Measurements from ENCODE around the gene GGT7. TPM values are rescaled to one million over a fixed set of nuclear protein-coding genes. Genes with fewer than 3 reads are reported as not detected.

The GGT7 gene
- total RNA-seq, 1 experiment from 2014 or later, result 6.5 TPM

DNA sequence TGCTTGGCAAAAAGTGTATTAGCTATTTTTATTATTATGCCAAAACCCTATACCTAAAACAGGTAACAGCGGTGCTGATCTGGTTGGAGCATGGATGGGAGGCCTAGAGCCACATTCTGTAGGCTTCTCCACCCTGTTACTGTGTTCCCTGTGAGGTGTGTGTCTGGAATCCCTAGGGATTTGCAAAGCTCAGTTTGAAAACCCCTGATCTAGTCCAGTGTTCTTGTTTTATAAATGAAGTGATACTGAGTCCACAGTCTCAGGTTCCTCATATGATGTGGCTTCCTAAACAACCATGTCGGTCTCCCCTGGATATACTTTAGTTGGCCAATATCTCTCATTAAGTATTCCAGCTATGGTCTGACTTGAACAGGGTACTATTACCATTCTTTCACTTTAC is 20.0 kb upstream of the GGT7 start:
- BruUV-seq (replicated peaks), result no TSS peak
- H3K4me1 ChIP-seq (replicated peaks; ENCODE audit: insufficient read depth), result peaks cover 39% of the 10 kb centered on the region
- H3K36me3 ChIP-seq (ENCODE audit: low read depth), result peaks cover 24% of the 10 kb centered on the region
- H3K9me2 ChIP-seq (ENCODE audit: insufficient read depth), result no peaks in the 10 kb centered on the region
- no peaks in the 10 kb centered on the region for H3K9me3 ChIP-seq (ENCODE audit: insufficient read depth, low read depth)
- H3K79me2 ChIP-seq (ENCODE audit: low read depth), result peaks cover 66% of the 10 kb centered on the region
- no peak overlapping the region for H2AFZ ChIP-seq
- H4K20me1 ChIP-seq (ENCODE audit: insufficient read depth), result no peaks in the 10 kb centered on the region
- peaks cover 49% of the 10 kb centered on the region for H3F3A ChIP-seq (ENCODE audit: insufficient read depth, low read depth)
- POLR2A ChIA-PET (ENCODE audit: unreplicated experiment), result no interaction called here
- no peak overlapping the region for H3K4me3 ChIP-seq
- peak overlapping the region; percentile 98 for H3K27ac ChIP-seq
- CTCF ChIA-PET, result interaction anchor here (0.6 kb wide), 1 partner anchor 702 kb away, joined by 3 read pairs; no protein-coding TSS in a partner anchor
- H3K27me3 ChIP-seq (ENCODE audit: insufficient read depth, low read depth), result no peaks in the 10 kb centered on the region
- TF ChIP-seq EZH2 (IDR thresholded peaks at IDR 0.05; ENCODE audit: low read depth), result no peak
- TF ChIP-seq, protein P1, sequence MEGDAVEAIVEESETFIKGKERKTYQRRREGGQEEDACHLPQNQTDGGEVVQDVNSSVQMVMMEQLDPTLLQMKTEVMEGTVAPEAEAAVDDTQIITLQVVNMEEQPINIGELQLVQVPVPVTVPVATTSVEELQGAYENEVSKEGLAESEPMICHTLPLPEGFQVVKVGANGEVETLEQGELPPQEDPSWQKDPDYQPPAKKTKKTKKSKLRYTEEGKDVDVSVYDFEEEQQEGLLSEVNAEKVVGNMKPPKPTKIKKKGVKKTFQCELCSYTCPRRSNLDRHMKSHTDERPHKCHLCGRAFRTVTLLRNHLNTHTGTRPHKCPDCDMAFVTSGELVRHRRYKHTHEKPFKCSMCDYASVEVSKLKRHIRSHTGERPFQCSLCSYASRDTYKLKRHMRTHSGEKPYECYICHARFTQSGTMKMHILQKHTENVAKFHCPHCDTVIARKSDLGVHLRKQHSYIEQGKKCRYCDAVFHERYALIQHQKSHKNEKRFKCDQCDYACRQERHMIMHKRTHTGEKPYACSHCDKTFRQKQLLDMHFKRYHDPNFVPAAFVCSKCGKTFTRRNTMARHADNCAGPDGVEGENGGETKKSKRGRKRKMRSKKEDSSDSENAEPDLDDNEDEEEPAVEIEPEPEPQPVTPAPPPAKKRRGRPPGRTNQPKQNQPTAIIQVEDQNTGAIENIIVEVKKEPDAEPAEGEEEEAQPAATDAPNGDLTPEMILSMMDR (conservative IDR thresholded peaks at IDR 0.05), result no peak
- intact Hi-C loops (cut with micrococcal nuclease; ENCODE audit: unreplicated experiment), result no loop called here
- no peak for DNase-seq
- H3K4me2 ChIP-seq, result peak overlapping the region; percentile 75

DNA sequence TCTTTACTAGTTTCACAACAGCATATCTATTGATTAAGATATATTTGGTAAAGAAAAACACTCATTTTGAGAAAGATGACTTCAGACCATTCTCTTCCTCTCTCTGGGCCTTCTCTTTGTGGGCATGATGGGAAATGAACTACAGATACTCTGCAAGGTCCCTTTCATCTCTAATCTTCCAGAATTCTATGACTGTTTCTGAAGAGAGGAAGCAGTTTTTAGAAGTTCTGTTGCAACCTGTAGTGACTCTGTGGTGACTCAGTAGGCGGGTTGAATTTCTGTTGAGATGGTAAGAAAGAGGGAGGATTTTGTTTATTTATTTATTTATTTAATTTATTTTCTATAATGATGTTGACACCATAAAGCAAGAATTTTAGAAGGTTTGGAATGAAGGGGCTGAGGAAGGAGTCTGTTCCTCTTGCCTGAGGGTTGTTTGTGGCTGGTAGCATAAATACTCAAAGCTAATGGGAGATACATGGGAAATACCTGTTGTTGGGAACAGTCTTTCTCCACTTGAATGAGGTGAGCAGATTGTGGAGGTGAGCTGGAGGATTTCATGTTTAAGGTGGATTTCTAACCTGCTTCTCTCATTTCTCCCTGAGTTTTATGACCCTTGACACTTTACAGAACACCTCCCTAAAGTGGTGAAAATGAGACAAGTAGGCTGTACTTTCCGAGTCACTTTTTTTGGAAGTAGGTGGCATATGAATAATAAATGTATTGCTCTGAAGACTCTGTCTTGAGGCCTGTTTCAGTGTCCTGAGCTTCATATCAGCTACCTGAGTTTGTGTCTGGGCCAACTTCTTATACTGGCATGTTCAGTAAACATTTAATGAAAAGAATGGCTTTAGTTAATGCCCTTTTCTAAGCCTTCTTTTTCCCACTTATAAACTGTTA is 18.8 kb upstream of the GGT7 start:
- ChIA-PET POLR2A (ENCODE audit: unreplicated experiment) (interaction anchor here (0.6 to 0.7 kb wide), 2 partner anchors 9 to 76 kb away, joined by 3 to 5 read pairs; no protein-coding TSS in a partner anchor), CTCF (interaction anchor here (0.6 kb wide), 1 partner anchor 200 kb away, joined by 9 read pairs; no protein-coding TSS in a partner anchor)
- Histone ChIP-seq H3K27ac (peak overlapping the region; percentile 98), H2AFZ (peak overlapping the region; percentile 61; the same call in 1 of the 2 replicates), H3K27me3 (ENCODE audit: insufficient read depth, low read depth) (no peaks in the 10 kb centered on the region), H3K4me3 (peak overlapping the region; percentile 33; the same call in 1 of the 2 replicates), H4K20me1 (ENCODE audit: insufficient read depth) (no peaks in the 10 kb centered on the region), H3K4me1 (replicated peaks; ENCODE audit: insufficient read depth) (peaks cover 39% of the 10 kb centered on the region), H3F3A (ENCODE audit: insufficient read depth, low read depth) (peaks cover 53% of the 10 kb centered on the region), H3K79me2 (ENCODE audit: low read depth) (peaks cover 71% of the 10 kb centered on the region), H3K4me2 (peak overlapping the region; percentile 75), H3K9me2 (ENCODE audit: insufficient read depth) (no peaks in the 10 kb centered on the region), H3K9me3 (ENCODE audit: insufficient read depth, low read depth) (no peaks in the 10 kb centered on the region), H3K36me3 (ENCODE audit: low read depth) (peaks cover 34% of the 10 kb centered on the region)
- TF ChIP-seq EZH2 (IDR thresholded peaks at IDR 0.05; ENCODE audit: low read depth), result no peak
- TF ChIP-seq, protein P1 (conservative IDR thresholded peaks at IDR 0.05), result no peak
- intact Hi-C loops (cut with micrococcal nuclease; ENCODE audit: unreplicated experiment), result no loop called here
- no TSS peak for BruUV-seq (replicated peaks)
- peak; percentile 19 to 90 for DNase-seq

DNA sequence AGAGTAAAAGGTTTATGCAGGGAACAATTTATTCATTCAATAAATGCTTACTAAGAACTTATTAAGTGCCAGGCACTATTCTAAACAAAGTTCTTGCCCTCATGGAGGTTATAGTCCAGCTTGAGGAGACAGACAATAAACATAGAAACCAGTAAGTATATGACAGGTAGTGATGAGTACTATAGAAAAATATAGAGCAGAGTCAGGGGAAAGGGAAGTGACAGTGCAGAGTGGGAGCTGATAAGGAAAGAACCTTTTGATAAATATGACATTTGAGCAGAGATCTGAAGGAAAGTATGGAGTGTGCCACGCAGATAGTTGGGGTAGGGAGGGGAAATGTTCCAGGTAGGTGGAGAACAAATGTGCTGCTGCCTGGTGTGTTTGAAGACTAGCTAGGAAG is 15.8 kb upstream of the GGT7 start:
- H3F3A ChIP-seq (ENCODE audit: insufficient read depth, low read depth), result peaks cover 50% of the 10 kb centered on the region
- no TSS peak for BruUV-seq (replicated peaks)
- H3K27me3 ChIP-seq (ENCODE audit: insufficient read depth, low read depth), result no peaks in the 10 kb centered on the region
- POLR2A ChIA-PET (ENCODE audit: unreplicated experiment), result no interaction called here
- no peak overlapping the region for H3K4me2 ChIP-seq
- H3K36me3 ChIP-seq (ENCODE audit: low read depth), result peaks cover 52% of the 10 kb centered on the region
- DNase-seq, result no peak
- peaks cover 45% of the 10 kb centered on the region for H3K79me2 ChIP-seq (ENCODE audit: low read depth)
- H3K9me2 ChIP-seq (ENCODE audit: insufficient read depth), result no peaks in the 10 kb centered on the region
- 0 out of 2 replicates have a peak, but pooled peaks cover 2% of the 10 kb centered on the region for H4K20me1 ChIP-seq (ENCODE audit: insufficient read depth)
- H2AFZ ChIP-seq, result no peak overlapping the region
- CTCF ChIA-PET, result interaction anchor here (0.6 kb wide), 2 partner anchors 64 to 376 kb away, joined by 3 read pairs; no protein-coding TSS in a partner anchor
- no peak overlapping the region for H3K27ac ChIP-seq
- no peaks in the 10 kb centered on the region for H3K9me3 ChIP-seq (ENCODE audit: insufficient read depth, low read depth)
- intact Hi-C loops (cut with micrococcal nuclease; ENCODE audit: unreplicated experiment), result no loop called here
- H3K4me1 ChIP-seq (replicated peaks; ENCODE audit: insufficient read depth), result peaks cover 39% of the 10 kb centered on the region
- no peak overlapping the region for H3K4me3 ChIP-seq
- TF ChIP-seq EZH2 (IDR thresholded peaks at IDR 0.05; ENCODE audit: low read depth), result no peak
- TF ChIP-seq, protein P1 (conservative IDR thresholded peaks at IDR 0.05), result no peak
